Inflammatory macrophage treated with lipopolysaccharide for 1 hour (primary cell): ENCODE results near the gene TAF11L2.
"Not testable (repeated sequence)": the region's sequence is repeated elsewhere in the genome, so short reads cannot be mapped to it uniquely, and the experiment has no call there.

Experiments used
- DNase-seq, 2 donors: peaks; one replicate each; pipeline ENCODE4 v3.0.0-alpha.2; 2020 to 2022

Gene TAF11L2

GRCh38 chr5:17497931-17498330 is at the start of gene TAF11L2:
TAF11L2 (plus strand) TSS chr5:17498231.
- not testable (repeated sequence) for DNase-seq

DNA sequence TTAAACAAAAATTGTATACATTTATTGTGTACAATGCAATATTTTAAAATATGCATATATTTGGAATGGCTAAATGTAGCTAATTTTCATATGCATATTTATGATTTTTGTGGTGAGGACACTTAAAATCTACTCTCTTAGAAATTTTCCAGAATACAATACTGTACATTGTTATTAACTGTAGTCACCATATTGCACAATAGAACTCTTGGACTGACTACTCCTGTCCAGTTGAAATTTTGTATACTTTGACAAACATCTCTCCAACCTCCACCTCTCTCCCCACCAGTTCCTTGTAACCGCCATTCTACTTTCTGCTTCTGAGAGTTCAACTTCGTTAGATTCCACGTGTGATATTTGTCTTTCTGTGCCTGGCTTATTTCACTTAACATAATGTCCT is 49.2 kb upstream of the TAF11L2 start:
- no peak for DNase-seq

GRCh38 chr5:17452936-17453335 is 45.1 kb upstream of the TAF11L2 start:
- no peak for DNase-seq

DNA sequence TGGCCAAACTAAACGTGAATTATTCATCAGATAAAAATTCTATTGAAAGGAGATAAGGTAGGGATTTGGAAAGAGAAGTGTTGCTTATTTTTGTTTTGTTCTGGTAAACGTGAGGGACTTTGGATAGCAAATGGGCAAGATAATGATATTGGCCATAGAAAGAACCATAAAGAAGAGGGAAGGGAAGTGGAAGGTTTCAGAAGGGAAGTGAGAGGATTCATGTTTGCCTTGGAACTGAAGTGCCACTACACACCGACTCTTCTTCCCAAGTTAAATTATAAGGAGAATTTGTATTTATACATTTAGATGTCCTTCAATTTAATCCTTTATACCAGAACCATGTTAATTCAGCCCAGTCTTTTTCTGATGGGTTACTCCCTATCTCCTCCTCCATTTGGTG is 42.1 kb upstream of the TAF11L2 start:
- no peak for DNase-seq

DNA sequence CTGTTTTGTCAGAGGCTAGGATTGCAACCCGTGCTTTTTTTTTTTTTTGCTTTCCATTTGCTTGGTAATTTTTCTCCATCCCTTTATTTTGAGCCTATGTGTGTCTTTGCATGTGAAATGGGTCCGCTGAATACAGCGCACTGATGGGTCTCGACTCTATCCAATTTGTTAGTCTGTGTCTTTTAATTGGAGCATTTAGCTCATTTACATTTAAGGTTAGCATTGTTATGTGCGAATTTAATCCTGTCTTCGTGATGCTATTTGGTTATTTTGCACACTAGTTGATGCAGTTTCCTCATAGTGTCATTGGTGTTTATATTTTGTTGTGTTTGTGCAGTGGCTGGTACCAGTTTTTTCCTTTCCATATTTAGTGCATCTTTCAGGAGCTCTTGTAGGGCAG is 36.2 kb upstream of the TAF11L2 start:
- no peak for DNase-seq

DNA sequence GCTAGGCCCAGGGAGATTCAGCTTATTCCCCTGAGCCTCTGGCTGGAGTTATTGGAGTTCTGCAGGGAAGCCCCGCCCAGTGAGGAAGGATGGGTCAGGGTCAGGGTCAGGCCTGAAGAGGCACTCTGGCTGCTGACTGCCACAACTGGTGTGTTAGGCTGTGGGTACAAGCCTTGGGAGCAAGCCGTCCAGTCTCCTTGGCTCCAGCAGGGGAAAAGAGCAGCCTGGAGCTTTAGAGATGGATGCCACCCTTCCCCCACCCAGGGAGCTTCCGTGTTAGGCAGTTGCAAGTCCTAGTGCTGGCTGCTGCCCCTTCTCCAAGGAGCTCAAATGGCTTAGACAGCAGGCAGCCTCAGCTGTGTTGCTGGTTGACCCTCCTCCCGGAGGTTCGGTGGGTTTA is 34.4 kb upstream of the TAF11L2 start:
- DNase-seq: no peak

GRCh38 chr5:17470064-17470463 is 28.0 kb upstream of the TAF11L2 start:
- no peak for DNase-seq

DNA sequence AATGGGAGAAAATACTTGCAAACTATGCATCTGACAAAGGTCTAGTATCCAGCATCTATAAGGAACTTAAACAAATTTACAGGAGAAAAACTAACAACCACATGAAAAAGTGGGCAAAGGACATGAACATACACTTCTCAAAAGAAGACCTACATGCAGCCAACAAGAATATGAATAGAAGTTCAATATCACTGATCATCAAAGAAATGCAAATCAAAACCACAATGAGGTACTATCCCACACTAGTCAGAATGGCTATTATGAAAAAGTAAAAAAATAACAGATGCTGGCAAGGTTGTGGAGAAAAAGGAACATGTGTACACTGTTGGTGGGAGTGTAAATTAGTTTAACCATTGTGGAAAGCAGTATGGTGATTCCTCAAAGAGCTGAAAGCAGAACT is 23.0 kb upstream of the TAF11L2 start:
- DNase-seq: not testable (repeated sequence)

DNA sequence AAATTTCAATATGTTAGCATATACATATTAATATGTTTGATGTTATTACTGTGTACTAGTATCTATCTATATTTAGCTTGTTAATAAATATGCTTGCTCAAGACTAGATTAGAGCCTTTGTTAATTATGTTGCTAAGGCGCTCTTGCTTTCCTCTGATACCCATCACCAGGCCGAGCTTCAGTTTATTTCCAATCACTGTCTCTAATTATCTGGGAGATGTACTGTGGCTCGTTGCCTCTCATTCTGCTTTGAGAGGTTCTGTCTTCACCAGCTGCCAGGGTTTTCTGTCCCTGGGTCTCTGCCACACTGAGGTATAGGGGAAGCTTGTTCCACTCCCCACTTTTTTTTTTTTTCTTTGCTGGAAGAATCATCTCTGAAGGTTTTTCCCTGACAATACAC is 21.0 kb upstream of the TAF11L2 start:
- DNase-seq: no peak

DNA sequence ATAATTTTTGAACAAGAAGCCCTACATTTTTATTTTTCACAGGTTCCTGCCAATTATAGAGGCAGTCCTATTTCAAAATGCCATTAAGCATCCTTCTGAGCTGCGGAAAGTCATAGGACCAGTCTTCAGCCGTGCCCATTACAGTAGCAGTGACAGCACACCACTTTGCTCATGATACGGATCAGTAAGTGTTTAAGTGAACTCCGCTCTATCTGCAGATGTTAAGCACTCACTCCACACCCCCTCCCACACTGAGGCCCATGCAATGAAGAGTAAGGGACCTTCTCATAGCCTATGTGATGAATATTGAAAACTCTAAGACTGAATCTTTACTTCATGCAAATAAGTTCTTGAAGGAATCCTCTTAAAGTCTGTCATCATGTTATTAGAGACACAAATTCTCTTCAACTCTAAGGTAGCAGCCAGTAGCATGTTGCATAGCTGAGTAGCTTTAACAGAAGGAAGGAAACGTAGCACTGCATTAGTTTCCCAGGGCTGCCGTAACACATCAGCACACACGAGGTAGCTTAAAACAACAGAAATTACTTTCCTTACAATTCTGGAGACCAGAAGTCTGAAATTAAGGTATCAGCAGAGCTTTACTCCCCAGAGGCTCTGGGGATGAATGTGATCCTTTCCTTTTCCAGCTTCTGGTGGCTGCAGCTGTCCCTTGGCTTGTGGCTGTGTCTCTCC is 20.3 kb upstream of the TAF11L2 start:
- DNase-seq: no peak

DNA sequence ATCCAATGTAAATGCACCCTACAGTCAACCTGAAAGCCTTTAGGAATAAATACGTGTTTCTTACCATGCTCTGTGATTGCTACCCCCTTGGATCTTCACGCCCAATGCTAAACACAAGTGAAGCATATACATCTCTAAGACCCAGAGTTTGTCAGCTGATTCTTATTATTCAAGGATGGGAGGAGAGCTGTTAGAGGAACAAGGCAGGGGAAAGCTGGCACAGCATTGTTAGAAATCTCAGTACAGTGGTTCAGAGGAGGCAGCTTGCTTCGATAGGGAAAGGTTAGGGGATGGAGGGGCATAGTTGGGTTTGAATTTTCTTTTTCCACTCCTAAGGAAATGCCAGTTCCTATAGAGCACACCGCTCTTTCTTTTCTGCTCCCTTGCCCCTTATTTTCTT is 16.7 kb upstream of the TAF11L2 start:
- no peak for DNase-seq

GRCh38 chr5:17482790-17483189 is 15.2 kb upstream of the TAF11L2 start:
- no peak for DNase-seq

DNA sequence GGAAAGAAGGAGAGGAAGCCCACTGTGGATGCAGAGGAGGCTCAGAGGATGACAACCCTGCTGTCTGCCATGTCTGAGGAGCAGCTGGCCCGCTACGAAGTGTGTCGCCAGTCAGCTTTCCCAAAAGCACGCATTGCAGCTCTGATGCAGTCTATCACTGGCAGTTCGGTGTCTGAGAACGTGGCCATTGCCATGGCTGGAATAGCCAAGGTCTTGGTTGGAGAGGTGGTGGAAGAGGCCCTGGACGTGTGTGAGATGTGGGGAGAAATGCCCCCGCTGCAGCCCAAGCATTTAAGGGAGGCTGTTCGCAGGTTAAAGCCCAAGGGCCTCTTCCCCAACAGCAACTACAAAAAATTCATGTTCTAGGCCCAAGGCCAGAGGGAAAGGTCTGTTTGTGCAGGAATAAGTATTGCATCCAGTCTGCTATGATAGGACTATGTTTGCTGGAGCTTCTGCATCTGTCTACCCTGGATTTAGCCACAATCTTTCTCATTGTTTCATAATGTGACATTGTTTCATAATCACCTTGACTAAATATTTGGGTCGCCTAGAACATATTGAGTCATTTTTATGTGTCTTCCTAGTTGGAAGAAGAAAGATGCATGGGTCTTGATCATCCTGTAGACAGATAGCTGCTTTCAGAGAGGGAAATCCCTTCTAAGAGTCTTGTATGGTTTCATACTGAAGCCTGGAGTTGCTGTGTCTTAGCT is 11.4 kb upstream of the TAF11L2 start:
- peak in 1 of 2 donors; percentile 7 for DNase-seq

DNA sequence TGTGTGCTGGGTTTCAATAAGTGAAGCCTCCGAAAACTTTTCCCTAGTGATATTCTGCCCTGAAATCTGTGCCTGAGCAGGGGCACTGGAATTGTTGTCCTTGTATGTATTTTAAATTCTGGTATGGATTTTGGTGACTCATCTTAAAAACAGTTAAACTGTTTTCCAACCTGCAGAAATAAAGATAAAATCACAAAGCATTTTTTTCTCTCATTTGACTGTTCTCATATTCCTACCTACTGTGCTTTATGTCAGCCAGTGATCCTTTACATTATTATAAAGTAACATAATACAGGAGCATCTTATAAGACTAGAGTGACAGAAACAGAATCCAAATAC is 10.9 kb upstream of the TAF11L2 start:
- DNase-seq: no peak

DNA sequence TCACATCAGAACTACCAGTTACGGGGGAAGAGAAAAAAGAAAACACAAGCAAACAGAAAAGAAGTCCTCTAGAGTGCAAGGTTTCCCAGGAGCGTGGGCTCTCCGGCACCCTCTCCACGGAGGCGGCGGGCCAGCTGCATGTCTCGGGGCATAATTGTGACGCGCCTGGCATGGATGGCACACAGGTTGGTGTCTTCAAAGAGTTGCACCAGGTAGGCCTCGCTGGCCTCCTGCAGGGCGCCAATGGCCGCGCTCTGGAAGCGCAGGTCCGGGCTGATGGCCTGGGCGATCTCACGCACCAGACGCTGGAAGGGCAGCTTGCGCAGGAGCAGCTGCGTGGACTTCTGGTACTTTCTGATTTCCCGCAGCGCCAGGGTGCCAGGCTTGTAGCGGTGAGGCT is 6.8 kb upstream of the TAF11L2 start:
- not testable (repeated sequence) for DNase-seq

DNA sequence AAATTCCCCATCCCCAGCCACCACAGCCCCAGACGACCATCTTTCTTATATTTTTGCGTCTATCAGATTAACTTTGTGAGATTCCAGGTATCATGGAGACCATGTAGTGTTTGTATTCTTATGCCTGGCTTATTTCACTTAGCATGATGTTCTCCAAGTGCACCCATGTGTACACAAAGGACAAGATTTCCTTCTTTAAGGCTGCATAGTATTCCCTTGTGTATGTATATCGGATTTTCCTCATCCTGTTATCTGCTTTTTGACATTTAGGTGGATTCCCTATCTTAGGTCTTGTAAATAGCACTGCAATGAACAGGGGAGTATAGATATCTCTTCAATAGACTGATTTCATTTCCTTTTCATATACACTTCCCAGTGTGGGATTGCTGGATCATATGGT is 5.3 kb upstream of the TAF11L2 start:
- DNase-seq: no peak

DNA sequence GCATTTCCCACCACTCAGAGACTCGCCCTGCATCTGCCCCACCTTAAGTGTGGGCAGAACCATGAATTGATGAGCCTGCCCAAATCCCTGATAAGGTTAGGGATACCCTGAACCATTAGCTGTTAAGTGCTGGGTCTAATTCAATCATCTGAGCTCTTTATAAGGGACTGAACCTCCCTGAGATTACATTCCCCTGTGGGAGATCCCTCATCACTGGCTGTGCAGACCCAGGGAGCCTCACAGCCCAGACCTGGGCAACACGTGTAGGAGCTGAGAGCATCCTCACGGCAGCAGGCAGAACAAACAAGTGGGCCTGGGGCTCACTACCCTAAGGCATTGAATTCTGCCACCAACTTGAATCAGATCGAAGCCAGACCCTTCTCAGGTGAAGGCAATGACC is 585 bp upstream of the TAF11L2 start:
- no peak for DNase-seq

DNA sequence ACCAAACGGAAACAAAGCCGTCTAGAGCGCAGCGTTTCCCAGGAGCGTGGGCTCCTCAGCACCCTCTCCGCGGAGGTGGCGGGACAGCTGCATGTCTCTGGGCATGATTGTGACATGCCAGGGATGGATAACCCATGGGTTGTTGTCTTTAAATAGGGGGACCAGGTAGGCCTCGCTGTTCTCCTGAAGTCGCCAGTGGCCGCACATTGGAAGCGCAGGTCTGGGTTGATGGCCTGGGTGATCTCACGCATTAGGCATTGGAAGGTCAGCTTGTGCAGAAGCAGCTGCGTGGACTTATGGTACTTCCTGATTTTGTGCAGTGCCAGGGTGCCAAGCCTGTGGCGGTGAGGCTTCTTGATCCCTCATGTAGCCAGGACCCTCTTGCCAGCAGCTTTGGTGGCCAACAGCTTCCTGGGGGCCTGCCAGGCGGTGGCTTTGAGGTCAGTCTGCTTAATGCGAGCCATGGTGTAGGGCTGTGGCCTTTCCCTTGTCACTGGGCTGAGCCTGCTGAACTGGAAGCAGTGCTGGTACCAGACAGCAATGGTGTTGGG is 13.8 kb downstream of the TAF11L2 start:
- no peak for DNase-seq

DNA sequence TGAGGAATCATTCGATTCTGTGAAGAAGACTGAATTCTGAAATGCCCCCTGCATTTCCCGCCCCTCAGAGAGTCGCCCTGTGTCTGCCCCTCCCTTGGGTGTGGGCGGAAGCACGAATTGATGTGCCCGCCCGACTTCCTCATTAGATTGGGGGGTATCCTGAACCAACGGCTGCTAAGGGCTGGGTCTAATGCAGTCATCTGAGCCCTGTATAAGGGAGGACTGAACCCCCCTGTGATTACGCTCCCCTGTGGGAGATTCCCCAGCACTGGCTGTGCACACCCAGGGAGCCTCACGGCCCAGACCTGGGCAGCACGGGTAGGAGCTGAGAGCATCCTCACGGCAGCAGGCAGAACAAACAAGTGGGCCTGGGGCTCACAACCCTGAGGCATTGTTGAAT is 19.5 kb downstream of the TAF11L2 start:
- not testable (repeated sequence) for DNase-seq

DNA sequence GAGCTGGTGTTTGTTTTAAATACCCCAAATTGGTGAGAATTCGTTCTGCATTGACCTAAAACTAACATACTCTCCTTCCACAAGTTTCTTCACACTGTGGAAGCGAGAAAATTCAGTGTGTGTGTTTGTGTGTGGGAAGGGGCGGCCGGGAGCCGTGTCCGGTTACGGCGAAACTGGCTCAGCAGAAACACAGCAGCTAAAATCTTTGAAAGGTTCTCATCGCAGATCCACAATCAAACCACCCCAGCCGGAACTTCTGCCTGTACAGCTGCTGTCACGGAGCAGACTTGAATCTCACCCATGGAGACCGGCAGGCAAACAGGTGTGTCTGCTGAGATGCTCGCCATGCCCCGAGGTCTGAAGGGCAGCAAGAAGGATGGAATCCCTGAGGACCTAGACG is 20.0 kb downstream of the TAF11L2 start, which contains the start of gene TAF11L3:
Gene TAF11L3, plus strand, starts transcription at position 301 of the 400 bp plus-strand sequence.
- DNase-seq: not testable (repeated sequence)

GRCh38 chr5:17519508-17519907 is 21.5 kb downstream of the TAF11L2 start:
- DNase-seq: not testable (repeated sequence)

DNA sequence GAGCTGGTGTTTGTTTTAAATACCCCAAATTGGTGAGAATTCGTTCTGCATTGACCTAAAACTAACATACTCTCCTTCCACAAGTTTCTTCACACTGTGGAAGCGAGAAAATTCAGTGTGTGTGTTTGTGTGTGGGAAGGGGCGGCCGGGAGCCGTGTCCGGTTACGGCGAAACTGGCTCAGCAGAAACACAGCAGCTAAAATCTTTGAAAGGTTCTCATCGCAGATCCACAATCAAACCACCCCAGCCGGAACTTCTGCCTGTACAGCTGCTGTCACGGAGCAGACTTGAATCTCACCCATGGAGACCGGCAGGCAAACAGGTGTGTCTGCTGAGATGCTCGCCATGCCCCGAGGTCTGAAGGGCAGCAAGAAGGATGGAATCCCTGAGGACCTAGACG is 23.5 kb downstream of the TAF11L2 start, which contains the start of gene TAF11L4:
Gene TAF11L4, plus strand, starts transcription at position 301 of the 400 bp plus-strand sequence.
- not testable (repeated sequence) for DNase-seq

GRCh38 chr5:17524935-17525334 is 26.9 kb downstream of the TAF11L2 start, which contains the start of gene TAF11L5:
TAF11L5 (plus strand) TSS chr5:17525235.
- DNase-seq: not testable (repeated sequence)

DNA sequence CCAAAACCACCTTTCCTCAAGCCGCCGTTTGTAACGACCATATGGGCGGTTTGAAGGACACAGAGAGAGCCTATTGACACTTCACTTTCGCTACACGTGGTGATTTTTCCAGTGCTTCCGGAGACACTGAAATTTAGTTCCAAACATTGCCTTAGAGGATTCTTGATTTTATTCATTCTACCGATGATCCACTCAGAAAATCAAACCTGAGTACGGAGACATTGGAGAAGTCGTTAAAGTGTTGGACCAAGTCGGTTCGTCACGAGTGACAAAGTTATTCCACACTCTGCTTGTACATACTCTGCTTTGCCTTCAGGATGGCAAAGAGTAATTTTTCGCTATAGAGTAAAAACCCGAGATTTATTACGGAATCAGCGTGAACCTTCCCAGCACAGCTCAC is 28.5 kb downstream of the TAF11L2 start:
- not testable (repeated sequence) for DNase-seq
